Endothelial cell (in vitro differentiated cells): ENCODE data around the gene SUPT16H. TPM values are rescaled to one million over a fixed set of nuclear protein-coding genes. Genes with fewer than 3 reads are reported as not detected.

ENCODE experiments used
- DNase-seq: peaks from one replicate; pipeline ENCODE4 v3.0.0; 2021; ENCODE audit warnings: low spot score
- H3K27ac Mint-ChIP-seq: one replicate; pipeline ENCODE4 v1.8.0; 2021; ENCODE audit warnings: mixed read lengths, inconsistent platforms; ENCODE audit not compliant: unreplicated experiment
- H3K27me3 Mint-ChIP-seq: one replicate; pipeline ENCODE4 v1.8.0; 2021; ENCODE audit warnings: mild to moderate bottlenecking, moderate library complexity, mixed read lengths, inconsistent platforms; ENCODE audit not compliant: unreplicated experiment
- H3K36me3 Mint-ChIP-seq: one replicate; pipeline ENCODE4 v1.8.0; 2021; ENCODE audit warnings: mild to moderate bottlenecking, low read depth, mixed read lengths, inconsistent platforms; ENCODE audit not compliant: unreplicated experiment
- H3K4me1 Mint-ChIP-seq: one replicate; pipeline ENCODE4 v1.8.0; 2021; ENCODE audit warnings: mild to moderate bottlenecking, mixed read lengths, inconsistent platforms; ENCODE audit not compliant: unreplicated experiment
- H3K4me3 Mint-ChIP-seq: one replicate; pipeline ENCODE4 v1.8.0; 2021; ENCODE audit warnings: mild to moderate bottlenecking, mixed read lengths, inconsistent platforms; ENCODE audit not compliant: unreplicated experiment
- H3K9me3 Mint-ChIP-seq: one replicate; pipeline ENCODE4 v1.8.0; 2021; ENCODE audit warnings: mixed read lengths, inconsistent platforms; ENCODE audit not compliant: unreplicated experiment
- total RNA-seq: library from RNA; stranded (reverse); fragmentation: NEBNext Ultra II Directional; extraction: Animal tissue kit (Norgen Biotek cat#: 25700); gene quantifications from one replicate; pipeline ENCODE4 v1.2.1, GENCODE V29; 2021; ENCODE audit not compliant: unreplicated experiment
- TF ChIP-seq, protein P1 (sequence below): fragments of 200-600 bp; sonication (generic); IDR thresholded peaks from one replicate; pipeline ENCODE4 v1.5.0; 2021; ENCODE audit warnings: antibody characterized with exemption; ENCODE audit not compliant: unreplicated experiment

Gene SUPT16H
- total RNA-seq, 1 donor from 2014 or later, result 84.6 TPM

DNA sequence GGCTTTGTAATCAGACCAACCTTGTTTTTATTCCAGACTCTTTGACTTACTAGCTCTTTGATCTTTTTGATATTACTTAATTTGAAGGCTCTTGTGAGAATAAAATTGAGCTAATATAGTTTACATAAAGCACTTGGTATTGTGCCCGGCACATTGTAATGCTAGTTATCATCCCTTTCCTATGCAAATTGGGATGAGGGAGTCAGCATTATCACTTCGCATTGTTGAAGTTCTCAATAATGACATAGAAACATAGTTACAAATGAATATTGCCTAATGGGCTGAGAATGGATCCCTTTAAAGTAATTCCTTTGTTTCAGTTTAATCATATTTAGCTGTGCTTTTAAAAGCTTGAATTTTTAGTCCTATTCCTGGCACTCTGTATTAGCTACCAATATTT, 36.6 kb downstream of the SUPT16H start:
- Mint-ChIP-seq H3K27me3 (no peaks in the 10 kb centered on the region), H3K36me3 (peaks cover 4% of the 10 kb centered on the region), H3K27ac (no peak overlapping the region), H3K9me3 (no peaks in the 10 kb centered on the region), H3K4me3 (no peak overlapping the region), H3K4me1 (no peaks in the 10 kb centered on the region)
- TF ChIP-seq, protein P1, sequence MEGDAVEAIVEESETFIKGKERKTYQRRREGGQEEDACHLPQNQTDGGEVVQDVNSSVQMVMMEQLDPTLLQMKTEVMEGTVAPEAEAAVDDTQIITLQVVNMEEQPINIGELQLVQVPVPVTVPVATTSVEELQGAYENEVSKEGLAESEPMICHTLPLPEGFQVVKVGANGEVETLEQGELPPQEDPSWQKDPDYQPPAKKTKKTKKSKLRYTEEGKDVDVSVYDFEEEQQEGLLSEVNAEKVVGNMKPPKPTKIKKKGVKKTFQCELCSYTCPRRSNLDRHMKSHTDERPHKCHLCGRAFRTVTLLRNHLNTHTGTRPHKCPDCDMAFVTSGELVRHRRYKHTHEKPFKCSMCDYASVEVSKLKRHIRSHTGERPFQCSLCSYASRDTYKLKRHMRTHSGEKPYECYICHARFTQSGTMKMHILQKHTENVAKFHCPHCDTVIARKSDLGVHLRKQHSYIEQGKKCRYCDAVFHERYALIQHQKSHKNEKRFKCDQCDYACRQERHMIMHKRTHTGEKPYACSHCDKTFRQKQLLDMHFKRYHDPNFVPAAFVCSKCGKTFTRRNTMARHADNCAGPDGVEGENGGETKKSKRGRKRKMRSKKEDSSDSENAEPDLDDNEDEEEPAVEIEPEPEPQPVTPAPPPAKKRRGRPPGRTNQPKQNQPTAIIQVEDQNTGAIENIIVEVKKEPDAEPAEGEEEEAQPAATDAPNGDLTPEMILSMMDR, result no peak
- DNase-seq, result no peak

DNA sequence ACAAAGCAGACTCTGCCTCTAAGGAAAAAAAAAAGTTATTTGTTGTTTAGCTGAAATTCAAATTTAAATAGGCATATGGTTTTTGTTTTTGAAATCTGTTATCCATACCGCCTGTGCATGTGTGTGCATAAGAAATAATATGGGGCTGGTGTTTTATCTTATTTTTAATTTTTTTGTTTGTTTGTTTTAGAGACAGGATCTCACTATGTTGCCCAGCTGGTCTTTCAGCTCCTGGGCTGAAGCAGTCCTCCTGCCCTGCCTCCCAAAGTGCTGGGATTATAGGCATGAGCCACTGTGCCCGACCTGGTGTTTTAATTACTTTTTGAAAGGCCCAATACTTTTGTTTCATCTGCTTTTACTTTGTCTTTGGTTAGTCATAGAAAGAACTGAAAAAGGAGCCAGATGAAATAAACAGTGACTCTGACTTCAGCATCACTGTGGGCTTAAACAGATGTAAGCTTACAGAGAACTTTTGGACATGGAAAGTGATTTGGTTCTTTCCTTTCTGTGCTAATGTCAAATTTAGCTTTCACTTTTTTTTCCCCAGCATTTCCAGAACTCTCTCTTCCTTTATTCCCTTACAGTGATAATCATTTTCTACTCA, 37.2 kb downstream of the SUPT16H start:
- DNase-seq, result no peak
- TF ChIP-seq, protein P1, result no peak
- Mint-ChIP-seq H3K27ac (no peak overlapping the region), H3K4me1 (no peaks in the 10 kb centered on the region), H3K4me3 (no peak overlapping the region), H3K9me3 (no peaks in the 10 kb centered on the region), H3K36me3 (no peaks in the 10 kb centered on the region), H3K27me3 (no peaks in the 10 kb centered on the region)

DNA sequence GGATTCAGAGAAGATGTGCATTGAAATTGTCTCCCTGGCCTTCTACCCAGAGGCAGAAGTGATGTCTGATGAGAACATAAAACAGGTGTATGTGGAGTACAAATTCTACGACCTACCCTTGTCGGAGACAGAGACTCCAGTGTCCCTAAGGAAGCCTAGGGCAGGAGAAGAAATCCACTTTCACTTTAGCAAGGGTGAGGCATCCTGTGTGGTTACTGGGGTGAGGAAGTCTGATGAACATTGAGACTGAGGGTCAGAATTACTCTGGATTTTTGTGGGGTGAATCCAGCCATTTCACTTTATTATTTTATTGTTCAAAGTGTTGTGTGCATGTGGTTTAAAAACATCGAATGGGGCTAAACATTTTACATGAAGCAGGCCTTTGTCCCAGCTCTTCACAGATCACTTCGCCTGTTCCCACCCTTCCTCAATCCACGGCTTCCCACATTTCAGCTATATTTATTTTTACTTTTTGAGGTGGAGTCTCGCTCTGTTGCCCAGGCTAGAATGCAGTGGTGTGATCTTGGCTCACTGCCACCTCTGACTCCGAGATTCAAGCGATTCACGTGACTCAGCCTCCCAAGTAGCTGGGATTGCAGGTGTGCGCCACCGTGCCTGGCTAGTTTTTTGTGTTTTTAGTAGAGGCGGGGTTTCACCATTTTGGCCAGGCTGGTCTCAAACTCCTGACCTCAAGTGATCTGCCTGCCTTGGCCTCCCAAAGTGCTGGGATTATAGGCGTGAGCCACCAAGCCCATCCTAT, 40.6 kb downstream of the SUPT16H start:
- H3K27ac Mint-ChIP-seq, result no peak overlapping the region
- no peaks in the 10 kb centered on the region for H3K27me3 Mint-ChIP-seq
- no peaks in the 10 kb centered on the region for H3K36me3 Mint-ChIP-seq
- no peaks in the 10 kb centered on the region for H3K4me1 Mint-ChIP-seq
- no peaks in the 10 kb centered on the region for H3K9me3 Mint-ChIP-seq
- TF ChIP-seq, protein P1, result no peak
- DNase-seq, result no peak
- peak overlapping the region; percentile 18 for H3K4me3 Mint-ChIP-seq

DNA sequence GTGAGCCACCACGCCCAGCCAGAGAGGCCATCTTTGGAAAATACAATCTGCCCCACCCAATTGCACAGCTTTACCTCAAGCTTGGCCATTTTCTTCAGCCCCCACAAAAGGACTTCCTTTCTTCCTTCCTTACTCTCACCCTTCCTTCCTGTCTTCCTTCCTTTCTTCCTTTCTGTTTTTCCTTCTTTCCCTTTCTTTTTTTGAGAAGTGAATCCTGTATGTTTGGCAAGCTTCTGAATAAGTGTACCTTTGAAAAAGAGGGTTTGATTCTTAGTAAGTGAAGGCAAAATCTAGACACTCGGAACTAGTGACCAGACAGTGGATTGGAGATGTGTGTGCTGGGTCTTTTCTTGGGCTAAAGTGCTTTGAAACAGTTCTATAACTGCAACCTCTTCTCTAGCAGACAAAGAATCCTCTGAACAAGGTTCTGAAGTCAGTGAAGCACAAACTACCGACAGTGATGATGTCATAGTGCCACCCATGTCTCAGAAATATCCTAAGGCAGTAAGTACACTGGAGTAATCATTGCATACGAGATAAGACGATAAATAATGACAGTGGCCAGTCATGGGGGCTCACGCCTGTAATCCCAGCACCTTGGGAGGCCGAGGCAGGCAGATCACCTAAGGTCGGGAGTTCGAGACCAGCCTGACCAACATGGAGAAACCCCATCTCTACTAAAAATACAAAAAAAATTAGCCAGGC, 49.5 kb downstream of the SUPT16H start:
- H3K36me3 Mint-ChIP-seq, result peaks cover 4% of the 10 kb centered on the region
- H3K4me3 Mint-ChIP-seq, result peak overlapping the region; percentile 4

More for the DNA sequence above, 49.5 kb downstream of the SUPT16H start:
- TF ChIP-seq, protein P1, result no peak
- Mint-ChIP-seq H3K27ac (no peak overlapping the region), H3K4me1 (peaks cover 18% of the 10 kb centered on the region), H3K27me3 (peaks cover 2% of the 10 kb centered on the region), H3K9me3 (no peaks in the 10 kb centered on the region)
- no peak for DNase-seq
